ENCODE data around the gene ZMYND15.

GRCh38 chr17:4734857-4735475 is 4.7 kb upstream of the ZMYND15 start:
- no peak for TF ChIP-seq CTCF (conservative IDR thresholded peaks at IDR 0.05; ENCODE audit: low read depth in 2 of 2)
- TF ChIP-seq POLR2AphosphoS5 (IDR thresholded peaks at IDR 0.05; ENCODE audit: low read depth), result no peak
- no peak for TF ChIP-seq REST (IDR thresholded peaks at IDR 0.05; ENCODE audit: unreplicated experiment)
- no peak for TF ChIP-seq ETS1 (IDR thresholded peaks at IDR 0.05)

All from GM23338 (cell line).